Endothelial cell (in vitro differentiated cells): ENCODE data around the gene SCO2. TPM values are rescaled to one million over a fixed set of nuclear protein-coding genes. Genes with fewer than 3 reads are reported as not detected.
A peak's percentile ranks its signal among the peaks of the same experiment; 100 is the strongest.

ENCODE experiments used
- DNase-seq: peaks from one replicate; pipeline ENCODE4 v3.0.0; 2021; ENCODE audit warnings: low spot score
- H3K27ac Mint-ChIP-seq: one replicate; pipeline ENCODE4 v1.8.0; 2021; ENCODE audit warnings: mixed read lengths, inconsistent platforms; ENCODE audit not compliant: unreplicated experiment
- H3K27me3 Mint-ChIP-seq: one replicate; pipeline ENCODE4 v1.8.0; 2021; ENCODE audit warnings: mild to moderate bottlenecking, moderate library complexity, mixed read lengths, inconsistent platforms; ENCODE audit not compliant: unreplicated experiment
- H3K36me3 Mint-ChIP-seq: one replicate; pipeline ENCODE4 v1.8.0; 2021; ENCODE audit warnings: mild to moderate bottlenecking, low read depth, mixed read lengths, inconsistent platforms; ENCODE audit not compliant: unreplicated experiment
- H3K4me1 Mint-ChIP-seq: one replicate; pipeline ENCODE4 v1.8.0; 2021; ENCODE audit warnings: mild to moderate bottlenecking, mixed read lengths, inconsistent platforms; ENCODE audit not compliant: unreplicated experiment
- H3K4me3 Mint-ChIP-seq: one replicate; pipeline ENCODE4 v1.8.0; 2021; ENCODE audit warnings: mild to moderate bottlenecking, mixed read lengths, inconsistent platforms; ENCODE audit not compliant: unreplicated experiment
- H3K9me3 Mint-ChIP-seq: one replicate; pipeline ENCODE4 v1.8.0; 2021; ENCODE audit warnings: mixed read lengths, inconsistent platforms; ENCODE audit not compliant: unreplicated experiment
- CTCF ChIP-seq: fragments of 200-600 bp; sonication (generic); IDR thresholded peaks from one replicate; pipeline ENCODE4 v1.5.0; 2021; ENCODE audit warnings: antibody characterized with exemption; ENCODE audit not compliant: unreplicated experiment
- total RNA-seq: library from RNA; stranded (reverse); fragmentation: NEBNext Ultra II Directional; extraction: Animal tissue kit (Norgen Biotek cat#: 25700); gene quantifications from one replicate; pipeline ENCODE4 v1.2.1, GENCODE V29; 2021; ENCODE audit not compliant: unreplicated experiment

The SCO2 gene
- total RNA-seq, 1 donor from 2014 or later, result 1.1 TPM

GRCh38 chr22:50524676-50525103 lies 708 bp downstream of the SCO2 start:
- peaks cover 32% of the 10 kb centered on the region for H3K27me3 Mint-ChIP-seq
- TF ChIP-seq CTCF, result no peak
- no peaks in the 10 kb centered on the region for H3K9me3 Mint-ChIP-seq
- peak overlapping the region; percentile 95 for H3K4me3 Mint-ChIP-seq
- peaks cover 6% of the 10 kb centered on the region for H3K4me1 Mint-ChIP-seq
- peaks cover 14% of the 10 kb centered on the region for H3K36me3 Mint-ChIP-seq
- no peak for DNase-seq
- peak overlapping the region; percentile 78 for H3K27ac Mint-ChIP-seq

GRCh38 chr22:50523806-50524675 lies 1.4 kb downstream of the SCO2 start:
- Mint-ChIP-seq H3K27ac (peak overlapping the region; percentile 78), H3K9me3 (no peaks in the 10 kb centered on the region), H3K4me3 (peak overlapping the region; percentile 95), H3K27me3 (peaks cover 30% of the 10 kb centered on the region), H3K4me1 (peaks cover 6% of the 10 kb centered on the region), H3K36me3 (peaks cover 18% of the 10 kb centered on the region)
- no peak for TF ChIP-seq CTCF
- DNase-seq, result no peak

GRCh38 chr22:50523458-50523805 lies 2.0 kb downstream of the SCO2 start:
- no peak for TF ChIP-seq CTCF
- no peak for DNase-seq
- Mint-ChIP-seq H3K27ac (no peak overlapping the region), H3K9me3 (no peaks in the 10 kb centered on the region), H3K27me3 (peaks cover 24% of the 10 kb centered on the region), H3K4me3 (peak overlapping the region; percentile 7), H3K36me3 (peaks cover 18% of the 10 kb centered on the region), H3K4me1 (peaks cover 6% of the 10 kb centered on the region)

- no peak for DNase-seq
- TF ChIP-seq CTCF, result no peak
- H3K4me3 Mint-ChIP-seq, result peak overlapping the region; percentile 7
- no peaks in the 10 kb centered on the region for H3K9me3 Mint-ChIP-seq
- H3K36me3 Mint-ChIP-seq, result peaks cover 18% of the 10 kb centered on the region
- H3K27me3 Mint-ChIP-seq, result peaks cover 19% of the 10 kb centered on the region
- no peak overlapping the region for H3K27ac Mint-ChIP-seq
- H3K4me1 Mint-ChIP-seq, result peaks cover 6% of the 10 kb centered on the region
These were observed 2.5 kb downstream of the SCO2 start for GRCh38 chr22:50522806-50523438.

GRCh38 chr22:50522208-50522805 lies 3.1 kb downstream of the SCO2 start:
- Mint-ChIP-seq H3K4me3 (no peak overlapping the region), H3K9me3 (no peaks in the 10 kb centered on the region), H3K4me1 (peaks cover 6% of the 10 kb centered on the region), H3K27me3 (peaks cover 13% of the 10 kb centered on the region), H3K36me3 (peaks cover 18% of the 10 kb centered on the region), H3K27ac (no peak overlapping the region)
- DNase-seq, result no peak
- no peak for TF ChIP-seq CTCF
